ENCODE data around the gene KDM3B.

GRCh38 chr5:138339464-138339863 lies 13.0 kb upstream of the KDM3B start:
- TF ChIP-seq CTCF (IDR thresholded peaks at IDR 0.05) (no peak), POLR2A (IDR thresholded peaks at IDR 0.05) (no peak), EP300 (IDR thresholded peaks at IDR 0.05; ENCODE audit: low read depth) (no peak)

Measured in transverse colon (tissue), 3 donors.